ENCODE results near the gene CLIC4. TPM values are rescaled to one million over a fixed set of nuclear protein-coding genes. Genes with fewer than 3 reads are reported as not detected.
A peak's percentile ranks its signal among the peaks of the same experiment; 100 is the strongest.
"Not testable (repeated sequence)": the region's sequence is repeated elsewhere in the genome, so short reads cannot be mapped to it uniquely, and the experiment has no call there.

CLIC4 gene
- total RNA-seq, 1 donor from 2014 or later = 123 TPM

DNA sequence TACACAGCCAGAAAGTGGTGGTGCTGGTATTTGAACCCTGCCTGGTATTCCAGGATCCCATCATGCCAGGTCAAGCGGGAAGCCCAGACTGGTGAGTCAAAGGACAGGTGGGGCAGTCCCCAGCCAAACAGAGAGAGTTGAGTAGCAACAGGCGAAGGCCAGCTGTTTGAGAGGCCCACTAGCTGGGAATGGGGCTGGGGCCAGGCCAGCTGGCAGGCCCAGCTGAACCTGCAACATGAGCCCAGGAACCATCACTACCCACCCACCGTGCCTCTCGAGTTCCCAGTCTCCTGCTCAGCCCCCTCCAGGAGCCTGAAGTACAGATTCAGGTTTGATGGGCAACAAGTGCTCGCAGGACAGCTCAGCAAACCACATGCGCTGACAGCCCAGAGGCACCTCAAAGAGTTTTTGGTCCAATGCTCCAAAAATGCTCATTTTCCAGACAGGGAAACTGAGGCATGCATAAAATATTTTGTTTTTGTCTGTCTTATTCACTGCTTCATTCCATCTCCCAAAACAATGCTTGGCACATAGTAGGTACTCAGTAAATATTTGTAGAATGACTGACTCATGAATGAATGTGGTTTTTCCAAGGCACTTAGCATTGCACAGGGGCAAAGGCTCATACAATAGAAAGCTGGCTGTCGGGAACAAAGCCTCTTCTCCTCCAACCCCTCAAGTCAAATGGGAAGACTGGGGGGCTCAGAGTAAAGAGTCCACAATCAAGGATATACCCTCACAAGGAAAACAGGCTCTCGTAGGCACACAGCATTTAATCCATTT, 42.5 kb upstream of the CLIC4 start:
- H3K4me3 Mint-ChIP-seq = no peak overlapping the region
- TF ChIP-seq, protein P1, sequence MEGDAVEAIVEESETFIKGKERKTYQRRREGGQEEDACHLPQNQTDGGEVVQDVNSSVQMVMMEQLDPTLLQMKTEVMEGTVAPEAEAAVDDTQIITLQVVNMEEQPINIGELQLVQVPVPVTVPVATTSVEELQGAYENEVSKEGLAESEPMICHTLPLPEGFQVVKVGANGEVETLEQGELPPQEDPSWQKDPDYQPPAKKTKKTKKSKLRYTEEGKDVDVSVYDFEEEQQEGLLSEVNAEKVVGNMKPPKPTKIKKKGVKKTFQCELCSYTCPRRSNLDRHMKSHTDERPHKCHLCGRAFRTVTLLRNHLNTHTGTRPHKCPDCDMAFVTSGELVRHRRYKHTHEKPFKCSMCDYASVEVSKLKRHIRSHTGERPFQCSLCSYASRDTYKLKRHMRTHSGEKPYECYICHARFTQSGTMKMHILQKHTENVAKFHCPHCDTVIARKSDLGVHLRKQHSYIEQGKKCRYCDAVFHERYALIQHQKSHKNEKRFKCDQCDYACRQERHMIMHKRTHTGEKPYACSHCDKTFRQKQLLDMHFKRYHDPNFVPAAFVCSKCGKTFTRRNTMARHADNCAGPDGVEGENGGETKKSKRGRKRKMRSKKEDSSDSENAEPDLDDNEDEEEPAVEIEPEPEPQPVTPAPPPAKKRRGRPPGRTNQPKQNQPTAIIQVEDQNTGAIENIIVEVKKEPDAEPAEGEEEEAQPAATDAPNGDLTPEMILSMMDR (conservative IDR thresholded peaks at IDR 0.05) = no peak
- H3K27ac Mint-ChIP-seq (ENCODE audit: unreplicated experiment) = no peak overlapping the region
- no peaks in the 10 kb centered on the region for H3K9me3 Mint-ChIP-seq
- no peaks in the 10 kb centered on the region for H3K27me3 Mint-ChIP-seq (ENCODE audit: low read depth)
- H3K4me1 Mint-ChIP-seq = peaks cover 21% of the 10 kb centered on the region
- no peak for DNase-seq (ENCODE audit: low read depth, low spot score)
- no peaks in the 10 kb centered on the region for H3K36me3 Mint-ChIP-seq (ENCODE audit: low read depth)

DNA sequence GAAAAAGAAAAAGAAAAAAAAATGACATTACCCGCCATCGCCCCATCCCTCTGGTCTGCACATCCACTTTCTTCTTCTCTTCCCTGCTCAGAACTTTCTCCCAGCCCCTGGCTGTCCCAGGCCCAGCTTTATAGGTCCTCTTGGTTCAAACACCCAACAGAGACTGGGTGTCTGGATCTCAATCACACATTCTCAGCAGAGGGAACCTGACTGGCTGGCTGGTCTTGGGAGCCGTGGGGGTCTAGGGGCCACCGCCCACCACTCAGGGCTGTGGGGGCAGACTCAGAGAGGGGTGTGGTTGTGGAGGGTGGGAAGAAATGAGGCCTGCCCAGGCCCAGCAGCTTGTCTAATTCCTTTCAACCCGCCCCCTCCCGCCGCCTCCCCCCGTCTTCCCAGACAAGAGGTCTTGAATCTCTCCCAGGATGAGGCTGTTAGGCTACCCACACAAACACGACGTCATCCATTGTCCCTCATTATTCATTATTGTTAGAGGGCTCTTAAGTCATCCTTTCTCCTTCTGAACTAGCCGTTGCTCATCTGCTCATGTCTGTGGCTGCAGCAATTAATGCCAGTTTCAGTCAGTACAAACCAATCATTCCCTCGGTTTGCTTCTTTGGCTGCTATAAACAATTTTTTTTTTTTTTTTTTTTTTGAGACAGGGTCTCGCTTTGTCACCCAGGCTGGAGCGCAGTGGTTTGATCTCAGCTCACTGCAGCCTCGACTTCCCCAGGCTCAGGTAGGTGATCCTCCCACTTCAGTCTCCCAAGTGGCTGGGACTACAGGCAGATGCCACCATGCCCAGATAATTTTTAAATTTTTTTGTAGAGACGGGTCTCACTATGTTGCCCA, 40.6 kb upstream of the CLIC4 start:
- H3K36me3 Mint-ChIP-seq (ENCODE audit: low read depth) = no peaks in the 10 kb centered on the region
- TF ChIP-seq, protein P1 (conservative IDR thresholded peaks at IDR 0.05) = no peak
- no peak for DNase-seq (ENCODE audit: low read depth, low spot score)
- H3K4me3 Mint-ChIP-seq = peak overlapping the region; percentile 1
- H3K27ac Mint-ChIP-seq (ENCODE audit: unreplicated experiment) = peak overlapping the region; percentile 67
- H3K4me1 Mint-ChIP-seq = peaks cover 21% of the 10 kb centered on the region
- no peaks in the 10 kb centered on the region for H3K27me3 Mint-ChIP-seq (ENCODE audit: low read depth)
- H3K9me3 Mint-ChIP-seq = no peaks in the 10 kb centered on the region

DNA sequence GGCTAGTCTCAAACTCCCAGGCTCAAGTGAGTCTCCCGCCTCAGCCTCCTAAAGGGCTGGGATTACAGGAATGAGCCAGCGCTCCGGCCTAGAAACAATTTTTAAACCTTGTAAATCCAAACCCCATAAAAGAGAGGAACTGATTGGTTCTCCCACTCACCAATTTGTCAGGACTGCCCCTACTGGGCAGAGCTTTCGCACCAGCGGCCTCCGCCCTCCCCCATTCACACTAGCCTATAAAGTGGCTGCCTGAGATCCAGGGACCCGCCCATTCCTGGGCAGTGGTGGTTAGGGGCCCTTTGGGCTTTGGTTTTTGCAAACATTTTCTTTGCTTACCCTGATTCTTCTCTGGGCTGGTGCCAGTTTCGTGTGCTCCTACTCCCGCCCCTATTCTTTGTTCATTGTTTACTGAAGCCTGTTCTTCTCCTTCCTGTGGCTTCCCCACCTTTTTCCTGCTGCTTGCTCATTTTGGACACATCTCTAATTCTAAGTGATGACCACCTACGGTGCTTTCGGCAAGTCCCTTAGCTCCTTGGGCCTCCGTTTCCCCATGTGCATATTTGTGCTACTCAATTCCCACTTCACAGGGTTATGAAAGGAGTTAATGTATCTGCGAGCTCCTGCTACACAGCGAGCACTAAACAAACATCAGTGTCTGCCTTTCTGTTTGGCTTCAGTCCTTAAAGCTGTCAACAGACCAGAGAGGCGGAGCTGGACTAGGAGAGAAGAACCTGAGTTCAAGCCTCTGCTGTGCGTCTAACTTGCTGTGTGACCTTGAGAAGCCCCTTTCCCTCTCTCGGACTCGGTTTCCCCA, 39.8 kb upstream of the CLIC4 start:
- Mint-ChIP-seq H3K4me3 (peak overlapping the region; percentile 1), H3K4me1 (peaks cover 21% of the 10 kb centered on the region), H3K27me3 (ENCODE audit: low read depth) (no peaks in the 10 kb centered on the region), H3K9me3 (no peaks in the 10 kb centered on the region), H3K27ac (ENCODE audit: unreplicated experiment) (no peak overlapping the region), H3K36me3 (ENCODE audit: low read depth) (no peaks in the 10 kb centered on the region)
- peak; percentile 74 for DNase-seq (ENCODE audit: low read depth, low spot score)
- TF ChIP-seq, protein P1 (conservative IDR thresholded peaks at IDR 0.05) = no peak

DNA sequence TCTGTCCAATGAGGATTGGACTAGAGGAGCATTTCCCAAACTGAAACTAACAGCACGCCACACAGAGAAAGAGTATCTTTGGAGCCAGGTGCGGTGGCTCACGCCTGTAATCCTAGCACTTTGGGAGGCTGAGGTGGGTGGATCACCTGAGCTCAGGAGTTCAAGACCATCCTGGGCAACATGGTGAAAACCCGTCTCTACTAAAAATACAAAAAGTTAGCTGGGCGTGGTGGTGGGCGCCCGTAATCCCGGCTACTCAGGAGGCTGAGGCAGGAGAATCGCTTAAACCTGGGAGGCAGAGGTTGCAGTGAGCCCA, 39.2 kb upstream of the CLIC4 start:
- not testable (repeated sequence) for H3K9me3 Mint-ChIP-seq; H3K27me3 Mint-ChIP-seq (ENCODE audit: low read depth); H3K4me3 Mint-ChIP-seq; H3K36me3 Mint-ChIP-seq (ENCODE audit: low read depth); DNase-seq (ENCODE audit: low read depth, low spot score); H3K27ac Mint-ChIP-seq (ENCODE audit: unreplicated experiment)
- peaks cover 21% of the 10 kb centered on the region for H3K4me1 Mint-ChIP-seq

DNA sequence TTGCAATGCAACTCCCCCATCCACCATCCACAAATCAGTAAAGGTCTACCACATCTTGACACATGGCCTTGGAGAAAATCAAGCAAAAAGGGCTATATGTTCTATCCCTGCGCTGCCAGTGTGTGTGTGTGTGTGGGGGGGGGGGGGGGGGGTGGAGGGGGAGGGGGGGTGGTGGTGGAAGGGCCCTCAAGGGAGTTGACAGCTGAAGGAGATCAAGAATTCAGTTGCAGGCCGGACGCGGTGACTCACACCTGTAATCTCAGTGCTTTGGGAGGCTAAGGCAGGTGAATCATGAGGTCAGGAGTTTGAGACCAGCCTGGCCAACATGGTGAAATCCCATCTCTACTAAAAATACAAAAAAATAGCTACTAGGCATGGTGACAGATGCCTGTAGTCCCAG, 37.6 kb upstream of the CLIC4 start:
- Mint-ChIP-seq H3K27me3 (ENCODE audit: low read depth) (no peaks in the 10 kb centered on the region), H3K9me3 (no peaks in the 10 kb centered on the region), H3K4me3 (no peak overlapping the region), H3K27ac (ENCODE audit: unreplicated experiment) (no peak overlapping the region), H3K36me3 (ENCODE audit: low read depth) (no peaks in the 10 kb centered on the region), H3K4me1 (peaks cover 21% of the 10 kb centered on the region)
- DNase-seq (ENCODE audit: low read depth, low spot score) = no peak
- TF ChIP-seq, protein P1 (conservative IDR thresholded peaks at IDR 0.05) = no peak

Measured in neural crest cell (in vitro differentiated cells).